DND-41 (cell line): ENCODE measurements around the gene OGDHL.

Experiments used
- CTCF ChIP-seq: IDR thresholded peaks from 2 replicates; pipeline ENCODE4 v1.5.1; 2012; ENCODE audit warnings: borderline replicate concordance, low read length, moderate library complexity, mild to moderate bottlenecking; ENCODE audit not compliant: poor library complexity, severe bottlenecking; ENCODE audit errors: extremely low read depth
- EZH2 ChIP-seq: IDR thresholded peaks from 3 replicates; pipeline ENCODE4 v1.6.1; 2012; ENCODE audit warnings: borderline replicate concordance, low read depth, mild to moderate bottlenecking, moderate library complexity, low read length, inconsistent platforms; ENCODE audit not compliant: severe bottlenecking

DNA sequence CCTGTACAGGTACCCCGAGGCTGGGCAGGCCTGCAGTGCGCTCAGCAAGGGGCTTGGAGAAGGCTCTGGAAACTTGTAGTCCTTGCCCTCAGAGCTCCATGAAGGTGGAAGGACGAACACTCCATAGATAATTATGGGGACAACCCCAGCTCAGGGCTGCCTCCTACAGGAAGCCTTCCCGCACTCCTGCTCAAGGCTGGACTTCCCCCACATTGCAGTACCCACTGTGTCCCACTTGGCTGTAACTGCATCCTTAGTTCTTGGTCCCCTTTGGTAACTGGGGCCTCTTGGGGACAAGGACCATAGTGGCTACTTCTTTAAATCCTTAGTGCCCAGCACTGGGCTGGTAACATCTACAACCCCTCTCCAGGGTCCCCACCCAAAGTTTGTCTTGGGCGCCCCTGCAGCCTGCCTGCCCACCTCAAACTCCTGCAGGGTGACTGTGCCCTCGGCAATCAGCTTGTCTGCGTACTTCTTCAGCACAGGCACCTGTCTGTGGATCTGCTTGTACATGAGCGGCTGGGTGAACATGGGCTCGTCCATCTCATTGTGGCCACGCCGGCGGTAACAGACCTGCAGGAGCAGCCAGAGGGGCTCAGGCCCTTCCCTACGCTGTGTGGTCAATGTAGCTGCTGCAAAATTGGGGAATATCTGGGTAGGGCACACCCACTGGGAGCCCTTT lies 17.1 kb downstream of the OGDHL start:
- TF ChIP-seq CTCF (peak; percentile 34), EZH2 (no peak)
